ENCODE data around the gene TMEM147. TPM values are rescaled to one million over a fixed set of nuclear protein-coding genes. Genes with fewer than 3 reads are reported as not detected.

Gene TMEM147
- total RNA-seq, 2 experiments from 2014 or later: 20.3 to 22.0 TPM

DNA sequence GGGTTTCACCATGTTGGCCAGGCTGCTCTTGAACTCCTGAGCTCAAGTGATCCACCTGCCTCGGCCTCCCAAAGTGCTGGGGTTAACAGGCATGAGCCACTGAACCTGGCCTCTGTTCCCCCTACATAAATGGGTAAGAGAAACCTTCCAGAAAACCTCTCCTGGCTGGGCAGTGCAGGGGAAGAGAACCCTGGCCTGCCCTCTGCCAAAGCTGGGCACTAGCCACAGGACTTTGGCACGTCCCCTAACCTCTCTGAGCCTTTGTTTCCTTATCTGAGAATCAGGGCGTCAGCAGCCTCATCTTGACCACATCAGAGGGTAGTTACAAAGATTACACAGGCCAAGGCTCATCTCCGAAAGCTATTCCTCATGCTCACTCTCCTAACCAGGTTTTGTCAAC lies 19.6 kb upstream of the TMEM147 start:
- POLR2A ChIA-PET: no interaction called here
- Histone ChIP-seq H3K36me3 (ENCODE audit: insufficient read depth, low read length) (no peaks in the 10 kb centered on the region), H3K4me1 (ENCODE audit: insufficient read depth, low read length) (no peaks in the 10 kb centered on the region), H3K27ac (ENCODE audit: low read depth in 1 of 2, low read length in 2 of 2) (no peak overlapping the region), H3K9me3 (ENCODE audit: control insufficient read depth in 1 of 2, insufficient read depth in 1 of 2, low read length in 2 of 2) (peaks cover 0 to 9% of the 10 kb centered on the region in 2 experiments), H3K27me3 (ENCODE audit: control insufficient read depth in 1 of 2, insufficient read depth in 2 of 2, low read length in 2 of 2) (peaks cover 0 to 3% of the 10 kb centered on the region in 2 experiments), H3K4me3 (ENCODE audit: low read length) (no peak overlapping the region)
- Mint-ChIP-seq H3K9me3 (no peaks in the 10 kb centered on the region), H3K27ac (no peak overlapping the region), H3K4me1 (ENCODE audit: low read depth) (no peaks in the 10 kb centered on the region), H3K27me3 (peaks cover 41% of the 10 kb centered on the region), H3K4me3 (no peak overlapping the region), H3K36me3 (ENCODE audit: low read depth) (no peaks in the 10 kb centered on the region)
- ATAC-seq (ENCODE audit: poor library complexity): no peak
- CTCF ChIA-PET: no interaction called here
- TF ChIP-seq, protein P1, sequence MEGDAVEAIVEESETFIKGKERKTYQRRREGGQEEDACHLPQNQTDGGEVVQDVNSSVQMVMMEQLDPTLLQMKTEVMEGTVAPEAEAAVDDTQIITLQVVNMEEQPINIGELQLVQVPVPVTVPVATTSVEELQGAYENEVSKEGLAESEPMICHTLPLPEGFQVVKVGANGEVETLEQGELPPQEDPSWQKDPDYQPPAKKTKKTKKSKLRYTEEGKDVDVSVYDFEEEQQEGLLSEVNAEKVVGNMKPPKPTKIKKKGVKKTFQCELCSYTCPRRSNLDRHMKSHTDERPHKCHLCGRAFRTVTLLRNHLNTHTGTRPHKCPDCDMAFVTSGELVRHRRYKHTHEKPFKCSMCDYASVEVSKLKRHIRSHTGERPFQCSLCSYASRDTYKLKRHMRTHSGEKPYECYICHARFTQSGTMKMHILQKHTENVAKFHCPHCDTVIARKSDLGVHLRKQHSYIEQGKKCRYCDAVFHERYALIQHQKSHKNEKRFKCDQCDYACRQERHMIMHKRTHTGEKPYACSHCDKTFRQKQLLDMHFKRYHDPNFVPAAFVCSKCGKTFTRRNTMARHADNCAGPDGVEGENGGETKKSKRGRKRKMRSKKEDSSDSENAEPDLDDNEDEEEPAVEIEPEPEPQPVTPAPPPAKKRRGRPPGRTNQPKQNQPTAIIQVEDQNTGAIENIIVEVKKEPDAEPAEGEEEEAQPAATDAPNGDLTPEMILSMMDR (IDR thresholded peaks at IDR 0.05): no peak
- intact Hi-C loops (cut with DNase I, micrococcal nuclease): no loop called here
- no peak for DNase-seq

DNA sequence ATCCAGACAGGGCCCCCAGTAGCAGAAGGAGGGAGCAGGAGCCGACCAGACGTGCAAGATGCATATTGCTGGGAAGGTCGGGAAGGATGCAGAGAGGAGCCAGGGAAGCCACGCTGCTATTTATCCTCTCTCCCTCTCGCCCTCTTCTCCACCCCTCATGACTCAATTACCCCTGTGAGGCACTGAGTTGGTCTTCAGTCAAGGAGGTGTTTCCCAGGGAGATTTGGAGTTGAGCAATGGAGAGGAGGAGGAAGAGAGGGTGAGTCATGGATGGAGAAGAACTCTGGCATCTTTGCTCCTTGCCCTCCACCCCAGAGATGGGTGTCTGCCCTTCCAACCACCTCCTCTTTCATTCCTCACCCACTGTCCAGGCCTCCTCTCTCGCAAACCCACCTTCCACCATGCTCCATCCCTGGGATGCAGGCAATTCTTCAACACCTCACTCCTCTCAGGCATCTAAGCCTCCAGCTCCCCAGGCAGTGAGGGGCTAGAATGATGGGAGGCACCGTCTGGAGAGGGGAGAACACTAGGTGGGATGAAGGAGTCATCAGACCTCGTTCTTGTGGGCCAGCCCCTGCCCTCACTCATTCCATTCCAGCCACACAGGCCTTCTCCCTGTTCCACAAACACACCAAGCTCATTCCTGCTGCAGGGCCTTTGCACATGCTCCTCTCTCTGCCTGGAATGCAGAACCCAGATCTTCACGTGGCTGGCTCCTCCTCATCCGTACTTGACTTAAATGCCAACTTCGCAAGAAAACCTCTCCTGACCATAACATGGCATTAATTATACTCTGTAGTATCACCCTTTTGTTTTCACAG lies 17.0 kb upstream of the TMEM147 start, which contains the start of gene SBSN:
Gene SBSN (minus strand): TSS at position 94 of the 821 bp plus-strand sequence. CDS start 30 bp downstream, at position 64.
- ATAC-seq (ENCODE audit: poor library complexity): no peak
- Mint-ChIP-seq H3K4me1 (ENCODE audit: low read depth) (peaks cover 5% of the 10 kb centered on the region), H3K27me3 (peaks cover 56% of the 10 kb centered on the region), H3K9me3 (no peaks in the 10 kb centered on the region), H3K4me3 (no peak within 1 kb of the TSS), H3K27ac (no peak within 1 kb of the TSS), H3K36me3 (ENCODE audit: low read depth) (no peaks in the 10 kb centered on the region)
- Histone ChIP-seq H3K27me3 (ENCODE audit: control insufficient read depth in 1 of 2, insufficient read depth in 2 of 2, low read length in 2 of 2) (peaks cover 0 to 5% of the 10 kb centered on the region in 2 experiments), H3K4me1 (ENCODE audit: insufficient read depth, low read length) (peaks cover 3% of the 10 kb centered on the region), H3K9me3 (ENCODE audit: control insufficient read depth in 1 of 2, insufficient read depth in 1 of 2, low read length in 2 of 2) (peaks cover 0 to 12% of the 10 kb centered on the region in 2 experiments), H3K4me3 (ENCODE audit: low read length) (no peak within 1 kb of the TSS), H3K36me3 (ENCODE audit: insufficient read depth, low read length) (no peaks in the 10 kb centered on the region), H3K27ac (ENCODE audit: low read depth in 1 of 2, low read length in 2 of 2) (no peak within 1 kb of the TSS)
- intact Hi-C loops (cut with DNase I, micrococcal nuclease): no loop called here
- POLR2A ChIA-PET: no interaction called here
- no peak for DNase-seq
- CTCF ChIA-PET: no interaction called here
- TF ChIP-seq, protein P1 (IDR thresholded peaks at IDR 0.05): no peak

DNA sequence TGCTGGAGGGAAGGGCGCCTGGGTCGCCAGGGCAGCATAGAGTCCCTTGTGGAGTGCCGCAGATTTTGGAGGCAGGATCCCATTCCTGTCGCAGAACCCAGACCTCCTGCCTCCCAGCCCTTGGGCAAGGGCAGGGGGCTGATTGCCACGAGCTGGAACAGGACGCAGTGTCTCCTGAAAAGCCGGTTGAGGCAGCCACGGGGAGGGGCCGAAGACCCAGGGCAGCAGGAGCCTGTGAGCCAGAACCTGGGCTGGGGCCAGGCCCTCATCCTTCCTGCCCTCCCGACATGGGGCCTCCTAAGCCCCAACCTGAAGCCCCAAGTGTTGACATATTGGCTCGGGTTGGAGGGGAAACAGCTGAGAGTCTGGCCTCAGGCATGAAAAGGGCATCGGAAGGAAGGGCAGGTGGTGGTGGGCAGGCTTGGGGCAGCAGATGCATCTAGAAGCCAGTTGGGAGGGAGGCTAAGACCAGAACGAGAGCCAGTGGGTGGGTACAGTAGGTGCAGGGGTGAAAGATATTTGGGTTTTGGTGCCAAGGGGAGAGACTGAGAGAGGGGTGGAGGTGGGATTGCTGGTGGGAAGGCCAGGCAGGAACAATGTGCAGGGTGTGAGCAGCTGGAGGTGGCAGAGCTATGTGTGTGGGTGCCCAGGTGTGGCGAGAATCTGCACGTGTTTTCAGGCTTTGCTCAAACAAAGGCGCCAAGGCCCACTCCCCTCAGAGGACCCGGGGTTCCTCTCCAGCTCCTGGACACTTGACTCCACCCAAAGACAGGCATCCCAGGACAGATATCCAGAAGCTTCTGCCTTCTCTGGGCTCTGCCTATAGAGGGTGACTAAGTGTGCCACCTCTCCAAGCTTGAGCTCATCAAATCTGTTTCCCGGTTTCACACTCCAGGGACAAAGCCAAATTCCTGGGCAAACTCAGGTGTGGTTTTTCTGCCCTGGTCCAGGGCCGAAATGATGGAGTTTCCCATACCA lies 15.9 kb upstream of the TMEM147 start:
- no peak overlapping the region for H3K4me3 ChIP-seq (ENCODE audit: low read length)
- Mint-ChIP-seq H3K4me3 (no peak overlapping the region), H3K27ac (no peak overlapping the region), H3K27me3 (peaks cover 59% of the 10 kb centered on the region), H3K36me3 (ENCODE audit: low read depth) (no peaks in the 10 kb centered on the region), H3K9me3 (no peaks in the 10 kb centered on the region), H3K4me1 (ENCODE audit: low read depth) (peaks cover 12% of the 10 kb centered on the region)
- peaks cover 4 to 6% of the 10 kb centered on the region in 2 experiments for H3K27me3 ChIP-seq (ENCODE audit: control insufficient read depth in 1 of 2, insufficient read depth in 2 of 2, low read length in 2 of 2)
- intact Hi-C loops (cut with DNase I, micrococcal nuclease): no loop called here
- ATAC-seq (ENCODE audit: poor library complexity) (no peak), DNase-seq (no peak)
- TF ChIP-seq, protein P1 (IDR thresholded peaks at IDR 0.05): no peak
- H3K36me3 ChIP-seq (ENCODE audit: insufficient read depth, low read length): no peaks in the 10 kb centered on the region
- POLR2A ChIA-PET: no interaction called here
- H3K9me3 ChIP-seq (ENCODE audit: control insufficient read depth in 1 of 2, insufficient read depth in 1 of 2, low read length in 2 of 2): peaks cover 0 to 14% of the 10 kb centered on the region in 2 experiments
- no peak overlapping the region for H3K27ac ChIP-seq (ENCODE audit: low read depth in 1 of 2, low read length in 2 of 2)
- H3K4me1 ChIP-seq (ENCODE audit: insufficient read depth, low read length): peaks cover 14% of the 10 kb centered on the region
- CTCF ChIA-PET: no interaction called here
